GM12878 (cell line): ENCODE measurements around the gene SCMH1. TPM values are rescaled to one million over a fixed set of nuclear protein-coding genes. Genes with fewer than 3 reads are reported as not detected.

Experiments used
- ATAC-seq: fragments of 200-7000 bp; cut with Tn5 transposase; 3 replicates; pipeline ENCODE4 v1.9.1; 2020; ENCODE audit warnings: mild to moderate bottlenecking, moderate library complexity
- BruUV-seq: library from RNA; stranded (reverse); fragments of 400-500 nt; replicated peaks from 2 replicates; lab custom pipeline; 2021; lab: Mats Ljungman, UMichigan
- CTCF ChIA-PET: fragments of 300-600 bp; sonication (Branson Sonifier 250); formaldehyde crosslinking; extraction: SDS; loops from one replicate; lab custom pipeline; 2021; ENCODE audit warnings: inconsistent platforms; lab: Yijun Ruan, JAX
- POLR2A ChIA-PET: fragments of 350-600 bp; formaldehyde crosslinking; extraction: SDS; loops from one replicate; lab custom pipeline; 2021; ENCODE audit warnings: inconsistent platforms; lab: Charles Lee
- RAD21 ChIA-PET: fragments of 300-600 bp; sonication (Branson Sonifier 250); formaldehyde crosslinking; loops from one replicate; lab custom pipeline; 2023; ENCODE audit warnings: antibody characterized with exemption; ENCODE audit not compliant: unreplicated experiment; lab: Charles Lee
- SMC1A ChIA-PET: fragments of 300-600 bp; sonication (Branson Sonifier 250); formaldehyde crosslinking; loops from one replicate; lab custom pipeline; 2023; ENCODE audit not compliant: unreplicated experiment, uncharacterized antibody; lab: Charles Lee
- DNase-seq: peaks from one replicate; pipeline ENCODE4 v3.0.0-alpha.2; 2011; ENCODE audit warnings: low read depth, low spot score
- FAIRE-seq: peaks from 3 replicates; lab custom pipeline; 2011; peaks lifted over from hg19 to GRCh38; lab: Jason Lieb, UNC
- H2AFZ ChIP-seq: 2 replicates; pipeline ENCODE4 v1.6.0; 2011; ENCODE audit warnings: low read depth, low read length, control low read depth; ENCODE audit not compliant: control insufficient read depth
- H3K27ac ChIP-seq: 2 replicates; pipeline ENCODE4 v1.5.1; 2011; ENCODE audit warnings: control low read depth; ENCODE audit not compliant: control insufficient read depth, insufficient read depth
- H3K27me3 ChIP-seq, 2 experiments: replicated peaks in 1 of 2; 2 replicates each; pipeline versions ENCODE4 v1.6.0 to v1.6.1; 2011; ENCODE audit warnings: low read length in 1 of 2; ENCODE audit not compliant: control insufficient read depth in 2 of 2, insufficient read depth in 2 of 2
- H3K36me3 ChIP-seq, 2 experiments: 2 replicates each; pipeline ENCODE4 v1.5.1; 2011; ENCODE audit warnings: low read length in 1 of 2; ENCODE audit not compliant: control insufficient read depth in 2 of 2, insufficient read depth in 2 of 2
- H3K4me1 ChIP-seq: 2 replicates; pipeline ENCODE4 v1.6.1; 2011; ENCODE audit warnings: mild to moderate bottlenecking, low read length, moderate library complexity, mixed read lengths; ENCODE audit not compliant: control insufficient read depth, insufficient read depth
- H3K4me2 ChIP-seq: 2 replicates; pipeline ENCODE4 v1.6.0; 2011; ENCODE audit warnings: control low read depth; ENCODE audit not compliant: control insufficient read depth, insufficient read depth
- H3K4me3 ChIP-seq: fragments of 200-600 bp; sonication (generic); 2 replicates; pipeline ENCODE4 v1.5.1; 2016
- H3K79me2 ChIP-seq: 2 replicates; pipeline ENCODE4 v1.6.0; 2011; ENCODE audit warnings: low read length; ENCODE audit not compliant: control insufficient read depth, insufficient read depth
- H3K9ac ChIP-seq: 2 replicates; pipeline ENCODE4 v1.8.0; 2011; ENCODE audit warnings: low read length, control low read depth, mixed read lengths; ENCODE audit not compliant: control insufficient read depth, insufficient read depth
- H3K9me3 ChIP-seq: replicated peaks from 3 replicates; pipeline ENCODE4 v1.5.1; 2011; ENCODE audit warnings: mild to moderate bottlenecking, low read length; ENCODE audit not compliant: control insufficient read depth, insufficient read depth
- H4K20me1 ChIP-seq: 2 replicates; pipeline ENCODE4 v1.6.0; 2011; ENCODE audit not compliant: control insufficient read depth, insufficient read depth
- CBFB ChIP-seq: IDR thresholded peaks from 2 replicates; pipeline ENCODE4 v1.6.1; 2016; ENCODE audit warnings: antibody characterized with exemption, low read depth
- CREM ChIP-seq: IDR thresholded peaks from 2 replicates; pipeline ENCODE4 v1.6.1; 2014; ENCODE audit warnings: antibody characterized with exemption, low read depth
- FOXK2 ChIP-seq: fragments of 450-650 bp; IDR thresholded peaks from 2 replicates; pipeline ENCODE4 v1.6.1; 2017; ENCODE audit warnings: mild to moderate bottlenecking, moderate library complexity
- IKZF1 ChIP-seq: fragments of 450-650 bp; conservative IDR thresholded peaks from 2 replicates; pipeline ENCODE4 v1.6.1; 2017; ENCODE audit warnings: antibody characterized with exemption, mild to moderate bottlenecking
- JUNB ChIP-seq: IDR thresholded peaks from 2 replicates; pipeline ENCODE4 v1.6.1; 2016; ENCODE audit warnings: antibody characterized with exemption, mild to moderate bottlenecking
- JUND ChIP-seq: IDR thresholded peaks from 2 replicates; pipeline ENCODE4 v1.6.1; 2012; ENCODE audit warnings: low read depth, mild to moderate bottlenecking, low read length, improper control_type of control experiment, moderate library complexity
- NFYA ChIP-seq: IDR thresholded peaks from 2 replicates; pipeline ENCODE4 v1.6.1; 2011; ENCODE audit warnings: low read depth, mild to moderate bottlenecking, low read length, improper control_type of control experiment, borderline replicate concordance
- SP1 ChIP-seq: IDR thresholded peaks from one replicate; pipeline ENCODE4 v1.6.1; 2011; ENCODE audit warnings: low read depth, low read length
- STAT1 ChIP-seq: fragments of 450-650 bp; conservative IDR thresholded peaks from 2 replicates; pipeline ENCODE4 v1.6.1; 2014; ENCODE audit warnings: antibody characterized with exemption, mild to moderate bottlenecking
- TCF7 ChIP-seq: IDR thresholded peaks from 2 replicates; pipeline ENCODE4 v1.6.1; 2014; ENCODE audit warnings: antibody characterized with exemption, borderline replicate concordance
- ZNF24 ChIP-seq: fragments of 450-650 bp; IDR thresholded peaks from 2 replicates; pipeline ENCODE4 v1.6.1; 2017; ENCODE audit warnings: antibody characterized with exemption, mild to moderate bottlenecking
- ZNF687 ChIP-seq: fragments of 450-650 bp; IDR thresholded peaks from 2 replicates; pipeline ENCODE4 v1.6.1; 2017; ENCODE audit warnings: mild to moderate bottlenecking, moderate library complexity
- ZZZ3 ChIP-seq: IDR thresholded peaks from 2 replicates; pipeline ENCODE4 v1.6.1; 2011; ENCODE audit warnings: low read depth; ENCODE audit not compliant: control insufficient read depth, insufficient read length
- WGBS: methylation state at CpG from one replicate; pipeline ENCODE4 v1.1.6; 2016; ENCODE audit warnings: low lambda C conversion rate; ENCODE audit not compliant: insufficient replicate concordance, insufficient coverage; ENCODE audit errors: missing lambda C conversion rate; 5-methylcytosine and 5-hydroxymethylcytosine counted together
- in situ Hi-C: fragments of 300-500 bp; cut with MboI; formaldehyde crosslinking; loops from 9 replicates; pipeline ENCODE4 v1.14.3; 2018; ENCODE audit warnings: mixed read lengths
- intact Hi-C: fragments of 100-400 bp; cut with micrococcal nuclease; formaldehyde crosslinking; loops from one replicate; pipeline ENCODE4 v1.14.2; 2022; ENCODE audit not compliant: unreplicated experiment
- polyA plus RNA-seq, 11 experiments: library from polyadenylated mRNA; depleted of rRNA in 4 of 11; unstranded in 6 of 11; stranded (reverse) in 5 of 11; fragments of >200 nt; fragmentation: Nextera tagmentation in 4 of 11; fragmentation: Illumina TruSeq in 1 of 11; extraction: Ambion mirVana in 4 of 11; extraction: Trizol in 1 of 11; gene quantifications; 1 replicate in 1 of 11; 2 replicates in 10 of 11; pipeline versions ENCODE4 v1.2.1 to v1.2.3, GENCODE V29; 2011 to 2016; ENCODE audit warnings: inconsistent platforms in 2 of 11, missing spikeins in 2 of 11, low read depth in 1 of 11
- total RNA-seq, 4 experiments: library from RNA; depleted of rRNA in 3 of 4; stranded (reverse); fragments of >200 nt in 3 of 4; fragmentation: Illumina TruSeq in 1 of 4; extraction: Trizol in 1 of 4; gene quantifications; 2 replicates each; pipeline versions ENCODE4 v1.2.1 to v1.2.3, GENCODE V29; 2013 to 2021
- TF ChIP-seq, protein P1 (sequence below): IDR thresholded peaks from 2 replicates; pipeline ENCODE4 v1.6.1; 2011; ENCODE audit warnings: low read depth, mild to moderate bottlenecking, low read length, moderate library complexity, borderline replicate concordance; ENCODE audit errors: extremely low read depth

Gene SCMH1
- total and polyA plus RNA-seq, 10 of the 15 experiments (the other 5 are each of a cell fraction or from before 2014, with no cell fraction given): 7.5 to 44.1 (median 27.8) TPM

DNA sequence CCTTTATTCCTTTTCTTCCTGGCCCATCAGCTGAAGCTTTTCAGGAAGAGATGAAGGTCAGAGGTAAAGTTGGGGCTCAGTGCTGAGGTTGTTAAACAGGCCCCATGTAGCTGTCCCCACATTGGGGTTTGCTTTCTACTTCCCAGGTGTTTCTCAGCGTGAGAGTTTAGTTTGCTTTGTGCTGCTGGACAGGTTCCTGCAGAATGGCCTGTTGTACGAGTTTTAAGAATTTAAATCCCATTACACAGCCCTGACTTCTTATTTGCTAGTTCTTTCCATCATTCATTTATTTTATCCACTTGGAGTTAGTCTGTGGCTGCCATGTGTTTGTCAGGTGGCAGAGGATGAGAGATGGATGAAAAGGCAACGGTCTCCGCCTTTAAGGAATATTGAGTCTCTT is 243.4 kb downstream of the SCMH1 start:
- Histone ChIP-seq H3K4me3 (no peak overlapping the region), H3K79me2 (no peaks in the 10 kb centered on the region; the same call in 1 of the 2 replicates), H2AFZ (no peak overlapping the region), H3K27me3 (no peaks in the 10 kb centered on the region), H3K4me1 (peaks cover 8% of the 10 kb centered on the region), H3K27ac (no peak overlapping the region), H4K20me1 (no peaks in the 10 kb centered on the region), H3K9me3 (no peaks in the 10 kb centered on the region), H3K4me2 (no peak overlapping the region), H3K9ac (no peak overlapping the region)
- ChIA-PET RAD21 (no interaction called here), POLR2A (interaction anchor here (0.6 kb wide), 1 partner anchor 131 kb away, joined by 6 read pairs; no protein-coding TSS in a partner anchor), SMC1A (no interaction called here), CTCF (interaction anchor here (0.6 kb wide), 1 partner anchor 24 kb away, joined by 3 read pairs; no protein-coding TSS in a partner anchor)
- 97% methylated on average over 4 of the region's 4 CpGs for WGBS
- ATAC-seq (no peak), FAIRE-seq (no peak), DNase-seq (no peak)
- intact Hi-C loops: no loop called here
- in situ Hi-C loops: no loop called here
- BruUV-seq: no TSS peak
- no peak for TF ChIP-seq CBFB
- no peak for TF ChIP-seq ZNF687
- no peak for TF ChIP-seq JUNB
- TF ChIP-seq TCF7: no peak
- TF ChIP-seq JUND: no peak
- no peak for TF ChIP-seq STAT1
- no peak for TF ChIP-seq FOXK2
- TF ChIP-seq, protein P1, sequence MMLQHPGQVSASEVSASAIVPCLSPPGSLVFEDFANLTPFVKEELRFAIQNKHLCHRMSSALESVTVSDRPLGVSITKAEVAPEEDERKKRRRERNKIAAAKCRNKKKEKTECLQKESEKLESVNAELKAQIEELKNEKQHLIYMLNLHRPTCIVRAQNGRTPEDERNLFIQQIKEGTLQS: no peak
- TF ChIP-seq NFYA: no peak
- no peak for TF ChIP-seq SP1
- TF ChIP-seq CREM: no peak
- no peak for TF ChIP-seq IKZF1
- TF ChIP-seq ZZZ3: no peak
- no peak for TF ChIP-seq ZNF24
- TF ChIP-seq, all 136 proteins: peak for 0
- peaks cover 19 to 28% of the 10 kb centered on the region in 2 experiments for H3K36me3 ChIP-seq
